H9 (cell line): ENCODE results near the gene RNF114. TPM values are rescaled to one million over a fixed set of nuclear protein-coding genes. Genes with fewer than 3 reads are reported as not detected.

Experiments used
- DNase-seq: peaks from one replicate; pipeline ENCODE4 v3.0.0-alpha.2; 2017
- H2AFZ ChIP-seq: one replicate; pipeline ENCODE4 v1.6.1; 2013; ENCODE audit warnings: mild to moderate bottlenecking, low read length, control low read depth, moderate library complexity
- H2AK5ac ChIP-seq: 2 replicates; pipeline ENCODE4 v1.6.1; 2013; ENCODE audit warnings: low read length, control low read depth, mixed read lengths; ENCODE audit not compliant: insufficient read length
- H2BK120ac ChIP-seq: one replicate; pipeline ENCODE4 v1.6.1; 2013; ENCODE audit warnings: low read depth, mild to moderate bottlenecking, low read length, control low read depth, inconsistent platforms; ENCODE audit not compliant: poor library complexity, severe bottlenecking
- H2BK12ac ChIP-seq: 2 replicates; pipeline ENCODE4 v1.6.1; 2013; ENCODE audit warnings: low read length, control low read depth, mixed read lengths, low read depth; ENCODE audit not compliant: insufficient read length
- H2BK15ac ChIP-seq: 2 replicates; pipeline ENCODE4 v1.6.1; 2013; ENCODE audit warnings: low read depth, low read length, control low read depth
- H2BK20ac ChIP-seq: one replicate; pipeline ENCODE4 v1.6.1; 2013; ENCODE audit warnings: low read depth, mild to moderate bottlenecking, low read length, control low read depth, inconsistent platforms; ENCODE audit not compliant: poor library complexity, severe bottlenecking
- H2BK5ac ChIP-seq: 2 replicates; pipeline ENCODE4 v1.6.1; 2013; ENCODE audit warnings: low read length, control low read depth, mixed read lengths; ENCODE audit not compliant: insufficient read length
- H3K14ac ChIP-seq: 2 replicates; pipeline ENCODE4 v1.6.1; 2013; ENCODE audit warnings: low read length, control low read depth; ENCODE audit not compliant: insufficient read depth
- H3K18ac ChIP-seq: 2 replicates; pipeline ENCODE4 v1.6.1; 2013; ENCODE audit warnings: low read depth, mild to moderate bottlenecking, mixed read lengths, low read length, control low read depth; ENCODE audit not compliant: insufficient read length
- H3K23ac ChIP-seq: 2 replicates; pipeline ENCODE4 v1.6.1; 2013; ENCODE audit warnings: low read length, control low read depth, mixed read lengths, low read depth; ENCODE audit not compliant: insufficient read length
- H3K23me2 ChIP-seq: 2 replicates; pipeline ENCODE4 v1.6.1; 2013; ENCODE audit warnings: low read depth, mild to moderate bottlenecking, mixed read lengths, low read length, control low read depth; ENCODE audit not compliant: insufficient read length, poor library complexity, severe bottlenecking
- H3K27ac ChIP-seq: 2 replicates; pipeline ENCODE4 v1.5.1; 2013; ENCODE audit warnings: low read length, control low read depth, mixed read lengths, low read depth; ENCODE audit not compliant: insufficient read length
- H3K27me3 ChIP-seq: 2 replicates; pipeline ENCODE4 v1.6.1; 2013; ENCODE audit warnings: low read length, control low read depth, inconsistent platforms; ENCODE audit not compliant: insufficient read depth
- H3K4ac ChIP-seq: 2 replicates; pipeline ENCODE4 v1.6.1; 2013; ENCODE audit warnings: low read depth, mild to moderate bottlenecking, control low read depth, inconsistent platforms, low read length, moderate library complexity
- H3K4me1 ChIP-seq: 2 replicates; pipeline ENCODE4 v1.6.1; 2013; ENCODE audit warnings: low read length, control low read depth, inconsistent platforms; ENCODE audit not compliant: insufficient read depth
- H3K4me2 ChIP-seq: 2 replicates; pipeline ENCODE4 v1.6.1; 2013; ENCODE audit warnings: low read length, control low read depth, mixed read lengths; ENCODE audit not compliant: insufficient read length, insufficient read depth
- H3K56ac ChIP-seq: 2 replicates; pipeline ENCODE4 v1.6.1; 2013; ENCODE audit warnings: low read depth, mild to moderate bottlenecking, mixed read lengths, low read length, control low read depth; ENCODE audit not compliant: insufficient read length
- H3K79me1 ChIP-seq: 2 replicates; pipeline ENCODE4 v1.6.1; 2013; ENCODE audit warnings: low read depth, mild to moderate bottlenecking, moderate library complexity, low read length, control low read depth, inconsistent platforms; ENCODE audit not compliant: insufficient read depth, poor library complexity, severe bottlenecking
- H3K79me2 ChIP-seq: 2 replicates; pipeline ENCODE4 v1.6.1; 2013; ENCODE audit warnings: low read length, control low read depth, inconsistent platforms; ENCODE audit not compliant: insufficient read depth
- H3K9ac ChIP-seq: 2 replicates; pipeline ENCODE4 v1.6.1; 2013; ENCODE audit warnings: low read length, control low read depth, mixed read lengths; ENCODE audit not compliant: insufficient read length; ENCODE audit errors: extremely low read depth
- H3K9me3 ChIP-seq: one replicate; pipeline ENCODE4 v1.6.1; 2013; ENCODE audit warnings: low read depth, low read length, inconsistent platforms; ENCODE audit not compliant: control insufficient read depth
- H3T11ph ChIP-seq: one replicate; pipeline ENCODE4 v1.6.1; 2013; ENCODE audit warnings: mild to moderate bottlenecking, low read length, control low read depth, inconsistent platforms
- H4K20me1 ChIP-seq: one replicate; pipeline ENCODE4 v1.6.1; 2013; ENCODE audit not compliant: control insufficient read depth, insufficient read length, insufficient read depth
- H4K5ac ChIP-seq: 2 replicates; pipeline ENCODE4 v1.6.1; 2013; ENCODE audit warnings: low read depth, mild to moderate bottlenecking, mixed read lengths, low read length, control low read depth; ENCODE audit not compliant: insufficient read length
- H4K8ac ChIP-seq: replicated peaks from 2 replicates; pipeline ENCODE4 v1.6.1; 2013; ENCODE audit warnings: low read length, control low read depth, mixed read lengths, low read depth; ENCODE audit not compliant: insufficient read length
- H4K91ac ChIP-seq: 2 replicates; pipeline ENCODE4 v1.6.1; 2013; ENCODE audit warnings: low read depth, mild to moderate bottlenecking, moderate library complexity, mixed read lengths, low read length, control low read depth; ENCODE audit not compliant: insufficient read length
- H3K27ac Mint-ChIP-seq, 3 experiments: 2 replicates in 2 of 3; 3 replicates in 1 of 3; pipeline ENCODE4 v1.8.0; 2020 to 2021; ENCODE audit warnings: mixed read lengths in 3 of 3, mild to moderate bottlenecking in 1 of 3, moderate library complexity in 1 of 3
- H3K27me3 Mint-ChIP-seq: 2 replicates; pipeline ENCODE4 v1.8.0; 2021; ENCODE audit warnings: low read depth, mild to moderate bottlenecking, moderate library complexity, mixed read lengths
- H3K36me3 Mint-ChIP-seq, 3 experiments: 2 replicates in 2 of 3; 3 replicates in 1 of 3; pipeline ENCODE4 v1.8.0; 2020 to 2021; ENCODE audit warnings: low read depth in 3 of 3, mixed read lengths in 3 of 3; ENCODE audit not compliant: insufficient read depth in 1 of 3
- H3K4me1 Mint-ChIP-seq, 2 experiments: 2 replicates each; pipeline ENCODE4 v1.8.0; 2020; ENCODE audit warnings: mixed read lengths in 2 of 2
- H3K4me3 Mint-ChIP-seq, 2 experiments: 2 replicates in 1 of 2; 3 replicates in 1 of 2; pipeline ENCODE4 v1.8.0; 2020 to 2021; ENCODE audit warnings: mild to moderate bottlenecking in 2 of 2, mixed read lengths in 2 of 2, moderate library complexity in 1 of 2
- H3K9me3 Mint-ChIP-seq, 2 experiments: 2 replicates in 1 of 2; 3 replicates in 1 of 2; pipeline ENCODE4 v1.8.0; 2020; ENCODE audit warnings: mild to moderate bottlenecking in 2 of 2, mixed read lengths in 2 of 2, moderate library complexity in 1 of 2
- WGBS: extraction: QIAGEN DNeasy Blood & Tissue Kit; methylation state at CpG from one replicate; pipeline ENCODE4 v1.1.7; 2013; ENCODE audit warnings: missing lambda C conversion rate, low lambda C conversion rate, mixed read lengths; ENCODE audit not compliant: insufficient read length; ENCODE audit errors: extremely low coverage; 5-methylcytosine and 5-hydroxymethylcytosine counted together
- total RNA-seq: library from RNA; stranded (reverse); gene quantifications from 2 replicates; pipeline ENCODE4 v1.2.1, GENCODE V29; 2021
- TF ChIP-seq, protein P1 (sequence below): fragments of 200-600 bp; sonication (generic); conservative IDR thresholded peaks from 3 replicates; pipeline ENCODE4 v1.8.0; 2021; ENCODE audit warnings: antibody characterized with exemption, mild to moderate bottlenecking

The RNF114 gene
- total RNA-seq, 1 experiment from 2014 or later, result 75.5 TPM

- Histone ChIP-seq H3K4me2 (peak overlapping the region; percentile 90), H2BK12ac (no peak overlapping the region), H3K9me3 (no peaks in the 10 kb centered on the region), H3K23ac (no peak overlapping the region), H3K14ac (peak overlapping the region; percentile 100), H3K23me2 (peaks cover 10% of the 10 kb centered on the region), H3K9ac (peak overlapping the region; percentile 99), H3T11ph (no peak overlapping the region), H4K20me1 (no peaks in the 10 kb centered on the region), H4K8ac (no peak overlapping the region), H2AFZ (no peak overlapping the region), H3K4ac (peak overlapping the region; percentile 69; the same call in 1 of the 2 replicates), H2BK5ac (no peak overlapping the region), H3K79me1 (peaks cover 9% of the 10 kb centered on the region), H3K79me2 (peaks cover 18% of the 10 kb centered on the region; the same call in 1 of the 2 replicates), H3K4me1 (peaks cover 2% of the 10 kb centered on the region; the same call in 1 of the 2 replicates), H2AK5ac (no peak overlapping the region), H3K27ac (no peak overlapping the region), H2BK20ac (no peak overlapping the region), H3K56ac (no peak overlapping the region), H3K18ac (no peak overlapping the region), H4K5ac (no peak overlapping the region), H2BK15ac (no peak overlapping the region), H3K27me3 (no peaks in the 10 kb centered on the region), H4K91ac (no peak overlapping the region), H2BK120ac (no peak overlapping the region)
- H3K4me1 Mint-ChIP-seq, result peaks cover 16 to 20% of the 10 kb centered on the region in 2 experiments
- peak overlapping the region in 2 of 3 experiments; percentile 88 to 89; a peak in 3 of 7 replicates for H3K27ac Mint-ChIP-seq
- peak overlapping the region; percentile 97 to 99 for H3K4me3 Mint-ChIP-seq
- peaks cover 2% of the 10 kb centered on the region for H3K27me3 Mint-ChIP-seq
- DNase-seq, result no peak
- no peaks in the 10 kb centered on the region; a peak in 1 of 5 replicates for H3K9me3 Mint-ChIP-seq
- WGBS, result no CpG with 5 or more reads among the region's 23 CpGs
- peaks cover 0 to 4% (median 0%) of the 10 kb centered on the region in 3 experiments; a peak in 2 of 7 replicates for H3K36me3 Mint-ChIP-seq
- TF ChIP-seq, protein P1, sequence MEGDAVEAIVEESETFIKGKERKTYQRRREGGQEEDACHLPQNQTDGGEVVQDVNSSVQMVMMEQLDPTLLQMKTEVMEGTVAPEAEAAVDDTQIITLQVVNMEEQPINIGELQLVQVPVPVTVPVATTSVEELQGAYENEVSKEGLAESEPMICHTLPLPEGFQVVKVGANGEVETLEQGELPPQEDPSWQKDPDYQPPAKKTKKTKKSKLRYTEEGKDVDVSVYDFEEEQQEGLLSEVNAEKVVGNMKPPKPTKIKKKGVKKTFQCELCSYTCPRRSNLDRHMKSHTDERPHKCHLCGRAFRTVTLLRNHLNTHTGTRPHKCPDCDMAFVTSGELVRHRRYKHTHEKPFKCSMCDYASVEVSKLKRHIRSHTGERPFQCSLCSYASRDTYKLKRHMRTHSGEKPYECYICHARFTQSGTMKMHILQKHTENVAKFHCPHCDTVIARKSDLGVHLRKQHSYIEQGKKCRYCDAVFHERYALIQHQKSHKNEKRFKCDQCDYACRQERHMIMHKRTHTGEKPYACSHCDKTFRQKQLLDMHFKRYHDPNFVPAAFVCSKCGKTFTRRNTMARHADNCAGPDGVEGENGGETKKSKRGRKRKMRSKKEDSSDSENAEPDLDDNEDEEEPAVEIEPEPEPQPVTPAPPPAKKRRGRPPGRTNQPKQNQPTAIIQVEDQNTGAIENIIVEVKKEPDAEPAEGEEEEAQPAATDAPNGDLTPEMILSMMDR, result no peak; the same call in 2 of the 3 replicates
These were observed 21.1 kb upstream of the RNF114 start for GRCh38 chr20:49915118-49915379.
